Measurements from ENCODE around the gene SORCS2.

- TF ChIP-seq ELF4 (IDR thresholded peaks at IDR 0.05) (no peak), SUZ12 (IDR thresholded peaks at IDR 0.05) (no peak), ZNF384 (IDR thresholded peaks at IDR 0.05) (no peak), TARDBP (IDR thresholded peaks at IDR 0.05) (no peak), BHLHE40 (IDR thresholded peaks at IDR 0.05; ENCODE audit: borderline replicate concordance) (no peak)
These were observed 242.4 kb downstream of the SORCS2 start, which contains the start of gene PSAPL1 for GRCh38 chr4:7434766-7435150.
